WERI-Rb-1 (cell line): Measurements from ENCODE around the gene COL5A1.

Source experiments
- DNase-seq: peaks from one replicate; pipeline ENCODE4 v3.0.0-alpha.2; 2020
- H3K27ac ChIP-seq: fragments of 250-450 bp; sonication (Bioruptor Pico); 2 replicates; pipeline ENCODE4 v1.5.1; 2020; ENCODE audit warnings: mild to moderate bottlenecking, moderate library complexity
- H3K27me3 ChIP-seq: fragments of 250-450 bp; sonication (Bioruptor Pico); 2 replicates; pipeline ENCODE4 v1.5.1; 2021; ENCODE audit warnings: mild to moderate bottlenecking, low read depth, moderate library complexity; ENCODE audit not compliant: insufficient read depth, severe bottlenecking
- H3K36me3 ChIP-seq: fragments of 250-450 bp; sonication (Bioruptor Pico); 2 replicates; pipeline ENCODE4 v1.5.1; 2020; ENCODE audit warnings: mild to moderate bottlenecking, moderate library complexity
- H3K4me3 ChIP-seq: 2 replicates; pipeline ENCODE4 v1.5.1; 2011; ENCODE audit warnings: low read depth, mild to moderate bottlenecking, control low read depth, low read length
- H3K9me3 ChIP-seq: fragments of 250-450 bp; sonication (Bioruptor Pico); 2 replicates; pipeline ENCODE4 v1.5.1; 2021; ENCODE audit warnings: mild to moderate bottlenecking, moderate library complexity; ENCODE audit not compliant: severe bottlenecking
- CTCF ChIP-seq: IDR thresholded peaks from 2 replicates; pipeline ENCODE4 v1.5.1; 2011; ENCODE audit warnings: low read depth, mild to moderate bottlenecking, control low read depth, inconsistent platforms, low read length

COL5A1 gene

GRCh38 chr9:134686896-134687295 is 45.3 kb downstream of the COL5A1 start:
- Histone ChIP-seq H3K36me3 (no peaks in the 10 kb centered on the region), H3K9me3 (no peaks in the 10 kb centered on the region), H3K4me3 (no peak overlapping the region), H3K27ac (no peak overlapping the region), H3K27me3 (no peaks in the 10 kb centered on the region)
- DNase-seq, result no peak
- TF ChIP-seq CTCF, result no peak

GRCh38 chr9:134687556-134687955 is 46.0 kb downstream of the COL5A1 start:
- H3K9me3 ChIP-seq, result no peaks in the 10 kb centered on the region
- H3K4me3 ChIP-seq, result no peak overlapping the region
- H3K36me3 ChIP-seq, result no peaks in the 10 kb centered on the region
- H3K27me3 ChIP-seq, result no peaks in the 10 kb centered on the region
- TF ChIP-seq CTCF, result no peak
- no peak for DNase-seq
- H3K27ac ChIP-seq, result no peak overlapping the region

- Histone ChIP-seq H3K27ac (no peak overlapping the region), H3K27me3 (no peaks in the 10 kb centered on the region), H3K9me3 (no peaks in the 10 kb centered on the region), H3K36me3 (no peaks in the 10 kb centered on the region), H3K4me3 (no peak overlapping the region)
- TF ChIP-seq CTCF, result no peak
- no peak for DNase-seq
Observed at GRCh38 chr9:134688231-134688630, 46.6 kb downstream of the COL5A1 start.

GRCh38 chr9:134688661-134689320 is 47.2 kb downstream of the COL5A1 start:
- no peaks in the 10 kb centered on the region for H3K36me3 ChIP-seq
- TF ChIP-seq CTCF, result no peak
- no peak overlapping the region; the same call in 1 of the 2 replicates for H3K27ac ChIP-seq
- DNase-seq, result no peak
- H3K9me3 ChIP-seq, result no peaks in the 10 kb centered on the region
- H3K4me3 ChIP-seq, result no peak overlapping the region
- no peaks in the 10 kb centered on the region for H3K27me3 ChIP-seq

- Histone ChIP-seq H3K27ac (no peak overlapping the region; the same call in 1 of the 2 replicates), H3K4me3 (no peak overlapping the region)
- DNase-seq, result peak; percentile 79
Observed at GRCh38 chr9:134689321-134690181, 47.9 kb downstream of the COL5A1 start.

More at GRCh38 chr9:134689321-134690181, 47.9 kb downstream of the COL5A1 start:
- Histone ChIP-seq H3K9me3 (no peaks in the 10 kb centered on the region), H3K27me3 (no peaks in the 10 kb centered on the region), H3K36me3 (no peaks in the 10 kb centered on the region)
- peak; percentile 94 for TF ChIP-seq CTCF
